HG03520 (cell line): ENCODE data around the gene COL16A1.

Experiments used
- ATAC-seq: cut with Tn5 transposase; IDR thresholded peaks from one replicate; pipeline ENCODE4 v1.9.1; 2021; ENCODE audit warnings: mild to moderate bottlenecking, moderate library complexity; ENCODE audit not compliant: unreplicated experiment

The COL16A1 gene

DNA sequence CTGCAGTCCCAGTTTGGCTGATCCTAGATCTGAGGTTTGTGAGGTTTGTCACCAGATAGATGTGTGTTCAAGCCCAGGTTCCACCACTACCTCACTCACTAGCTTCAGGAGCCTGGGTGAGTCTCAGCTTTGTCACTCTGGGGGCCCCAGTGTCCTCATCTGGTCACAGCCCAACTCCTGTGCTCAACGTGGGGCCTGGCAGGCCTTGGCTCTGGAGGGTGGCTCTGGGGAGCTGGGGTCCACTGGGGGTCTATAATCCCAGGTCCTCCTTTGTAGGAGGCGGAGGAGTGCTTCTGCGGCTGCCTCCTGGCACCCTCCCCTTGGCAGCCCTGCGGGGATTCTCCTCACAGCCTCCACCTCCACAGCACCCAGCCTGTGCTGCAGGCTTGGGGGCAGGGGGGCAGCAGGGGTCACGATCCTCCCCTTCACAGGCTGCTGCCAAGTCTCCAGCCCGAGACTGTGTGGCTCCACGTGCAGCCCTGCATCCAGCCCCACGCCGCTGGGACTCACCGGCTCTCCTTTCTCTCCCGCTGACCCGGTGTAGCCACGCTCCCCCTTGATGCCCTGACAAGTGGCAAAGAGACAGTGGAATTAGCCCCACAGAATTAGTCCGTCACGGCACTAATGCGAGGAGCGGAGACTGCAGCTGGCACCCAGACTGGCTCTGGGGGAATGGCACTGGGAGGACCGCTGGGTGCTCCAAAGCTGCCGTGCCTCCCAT, 36.6 kb downstream of the COL16A1 start:
- no peak for ATAC-seq

- ATAC-seq, result no peak
Observed at GRCh38 chr1:31666263-31666963, 37.4 kb downstream of the COL16A1 start.

GRCh38 chr1:31665234-31665878, 38.5 kb downstream of the COL16A1 start:
- ATAC-seq, result no peak

DNA sequence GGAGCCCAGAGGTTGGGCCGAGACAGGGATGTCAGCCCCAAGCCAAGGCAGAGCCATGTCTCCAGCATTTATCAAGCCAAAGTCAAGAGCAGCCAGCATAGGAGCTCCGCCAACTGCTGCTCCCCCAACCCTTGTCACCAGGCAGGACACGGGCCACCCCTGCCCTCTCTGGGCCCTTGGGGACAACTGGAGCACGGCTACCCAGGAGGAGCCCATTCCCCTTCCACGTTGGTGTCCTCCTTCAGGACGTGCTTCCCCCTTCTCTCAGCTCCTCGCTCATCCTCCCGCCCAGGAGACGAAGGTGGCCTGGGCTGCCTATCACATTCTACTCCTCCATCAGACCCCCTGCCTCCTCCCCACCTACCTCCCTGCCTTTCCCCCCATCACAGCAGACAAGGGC, 39.3 kb downstream of the COL16A1 start:
- ATAC-seq, result no peak

DNA sequence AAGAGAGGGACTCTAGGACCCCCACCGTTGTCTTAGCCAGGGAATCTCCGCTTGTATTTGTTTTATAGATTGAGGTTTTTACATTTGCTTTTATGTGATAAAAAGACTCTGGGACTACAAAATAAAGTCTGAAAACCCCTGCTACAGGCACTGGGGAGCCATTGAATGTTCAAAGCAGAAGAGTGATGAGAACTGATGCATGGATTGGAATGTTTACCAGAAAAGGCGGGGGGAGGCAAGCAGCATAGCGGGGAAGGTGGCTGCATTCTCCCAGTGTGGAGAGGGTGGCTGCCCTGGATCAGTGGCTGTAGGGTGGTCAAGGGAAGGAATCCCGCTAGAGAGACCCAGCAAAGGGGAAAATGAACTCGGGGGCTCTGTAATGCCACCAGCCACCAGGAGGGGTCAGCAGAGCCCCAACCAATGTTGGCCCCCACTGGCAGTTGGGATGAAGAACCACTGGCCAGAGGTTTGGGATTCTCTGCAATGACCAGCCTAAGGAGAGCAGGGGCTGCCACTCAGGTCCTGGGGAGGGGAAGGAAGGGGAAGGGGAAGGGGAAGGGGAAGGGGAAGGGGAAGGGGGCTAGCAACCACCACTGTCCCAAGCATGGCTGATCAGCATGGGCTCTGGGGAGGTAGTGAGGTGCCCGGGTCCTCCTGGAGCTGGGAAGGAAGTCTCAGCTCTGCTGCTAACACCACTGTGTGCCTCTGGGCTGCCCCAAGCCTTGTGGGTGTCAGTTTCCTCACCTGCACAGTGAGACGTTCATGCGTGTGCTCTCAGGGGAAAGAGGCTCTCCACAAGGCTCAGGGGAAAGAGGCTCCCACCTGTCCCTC, 40.0 kb downstream of the COL16A1 start:
- ATAC-seq, result no peak

GRCh38 chr1:31662463-31662862, 41.4 kb downstream of the COL16A1 start:
- no peak for ATAC-seq

DNA sequence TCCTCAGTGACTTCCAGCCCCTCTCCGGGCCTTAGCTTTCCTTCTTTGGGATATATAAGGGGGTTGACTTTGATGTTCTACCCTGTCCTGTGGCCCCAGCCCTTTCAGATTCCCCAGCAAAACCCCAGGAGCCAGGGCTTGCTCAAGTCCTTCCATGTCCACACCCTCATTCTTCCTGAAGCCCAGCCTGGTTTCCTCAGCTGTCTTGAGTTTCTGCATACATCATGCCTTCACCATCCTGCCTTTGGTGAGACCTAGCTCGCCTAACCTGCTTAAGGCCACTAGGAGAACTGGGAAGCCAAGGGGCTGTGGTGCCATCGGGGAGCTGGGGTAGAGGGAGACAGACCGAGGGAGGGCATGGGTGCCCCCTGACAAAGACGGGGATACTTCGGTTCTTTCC, 42.0 kb downstream of the COL16A1 start:
- ATAC-seq, result no peak

DNA sequence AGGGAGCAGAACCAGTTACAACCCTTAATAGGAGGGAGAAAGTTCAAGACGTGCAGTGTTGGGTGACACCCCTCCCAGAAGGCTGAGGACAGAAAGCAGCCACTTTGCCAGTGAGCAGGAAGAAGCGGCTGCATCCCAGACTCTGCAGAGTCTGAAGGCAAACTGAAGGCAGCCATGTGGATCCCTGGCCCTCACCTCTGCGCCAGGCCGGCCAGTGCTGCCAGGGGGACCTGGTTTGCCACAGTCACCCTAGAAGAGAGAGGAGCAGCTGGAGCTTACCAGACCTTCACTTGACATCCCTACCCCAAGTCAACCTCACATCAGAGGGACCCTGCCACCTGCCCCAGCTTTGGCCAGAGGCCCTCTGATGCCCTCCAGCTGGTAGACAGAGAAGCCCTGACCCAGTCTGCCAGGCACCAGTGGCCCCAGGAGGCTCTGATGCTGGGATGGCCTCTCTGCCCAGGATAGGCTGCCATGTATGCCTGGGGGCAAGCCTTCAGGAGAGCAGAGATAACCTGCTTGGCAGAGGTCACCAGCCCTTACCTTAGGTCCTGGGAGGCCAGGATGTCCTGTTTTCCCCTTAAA, 42.9 kb downstream of the COL16A1 start:
- no peak for ATAC-seq

DNA sequence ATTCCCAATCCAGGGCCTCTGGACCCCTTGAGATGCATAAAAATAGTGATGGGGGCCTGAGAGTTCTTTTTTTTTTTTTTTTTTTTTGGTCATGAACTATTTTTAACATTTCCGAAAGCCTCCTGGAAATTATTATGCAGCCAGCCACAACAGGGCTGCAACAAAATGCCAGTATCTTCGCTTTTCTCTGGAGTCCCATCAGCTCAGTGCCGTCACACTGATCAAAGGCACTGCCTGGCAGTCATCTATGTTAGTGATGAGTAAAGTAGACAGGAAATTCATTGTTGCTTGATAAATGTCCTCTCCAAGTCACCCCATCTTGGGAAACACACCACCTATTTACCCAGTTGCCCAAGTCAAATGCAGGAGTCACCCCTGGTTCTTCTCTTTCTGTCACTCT, 43.9 kb downstream of the COL16A1 start:
- ATAC-seq, result no peak

DNA sequence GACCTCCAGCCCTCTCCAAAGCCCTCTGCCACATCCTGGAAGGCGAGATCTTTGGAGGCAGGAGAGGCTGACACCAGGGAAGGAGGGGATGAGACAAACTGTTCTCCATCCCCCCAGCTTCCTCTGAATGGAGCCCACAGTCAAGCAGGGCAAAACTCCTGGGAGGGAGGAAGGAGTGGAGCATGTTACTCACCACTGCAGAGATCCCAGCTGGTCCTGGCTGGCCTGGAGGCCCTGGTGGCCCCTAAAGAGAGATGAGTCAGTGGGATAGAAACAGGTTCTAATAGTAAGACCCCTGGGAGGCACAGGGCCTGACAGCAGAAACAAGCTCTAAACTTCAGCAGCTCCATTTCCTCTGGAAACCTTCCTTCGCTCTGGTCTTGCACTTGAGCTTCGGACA, 45.1 kb downstream of the COL16A1 start:
- ATAC-seq, result no peak

DNA sequence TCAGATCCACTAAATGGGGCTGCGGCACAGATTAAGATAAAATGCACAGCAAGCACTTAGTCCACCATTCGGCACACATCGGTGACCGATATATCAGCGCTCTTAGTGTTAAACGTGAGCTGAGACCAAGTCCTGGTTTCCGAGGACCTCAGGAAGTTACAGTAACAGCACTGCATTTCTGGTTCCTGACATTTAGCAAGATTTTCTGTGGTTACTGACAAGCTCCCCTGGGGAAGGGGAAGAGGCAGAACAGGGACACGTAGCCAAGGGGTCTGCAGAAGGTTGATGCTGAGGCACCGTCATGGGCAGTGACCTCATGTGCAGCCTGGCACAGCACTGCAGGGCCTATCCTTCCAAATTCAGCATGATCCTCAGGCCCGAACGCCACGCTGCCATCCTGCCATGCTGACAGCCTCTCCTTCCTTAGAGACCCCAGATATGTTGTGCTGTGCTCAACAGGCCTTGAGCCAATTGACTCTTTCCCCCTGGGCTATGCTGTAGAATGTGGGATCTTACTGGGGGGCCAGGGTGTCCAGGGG, 45.8 kb downstream of the COL16A1 start:
- ATAC-seq, result no peak

DNA sequence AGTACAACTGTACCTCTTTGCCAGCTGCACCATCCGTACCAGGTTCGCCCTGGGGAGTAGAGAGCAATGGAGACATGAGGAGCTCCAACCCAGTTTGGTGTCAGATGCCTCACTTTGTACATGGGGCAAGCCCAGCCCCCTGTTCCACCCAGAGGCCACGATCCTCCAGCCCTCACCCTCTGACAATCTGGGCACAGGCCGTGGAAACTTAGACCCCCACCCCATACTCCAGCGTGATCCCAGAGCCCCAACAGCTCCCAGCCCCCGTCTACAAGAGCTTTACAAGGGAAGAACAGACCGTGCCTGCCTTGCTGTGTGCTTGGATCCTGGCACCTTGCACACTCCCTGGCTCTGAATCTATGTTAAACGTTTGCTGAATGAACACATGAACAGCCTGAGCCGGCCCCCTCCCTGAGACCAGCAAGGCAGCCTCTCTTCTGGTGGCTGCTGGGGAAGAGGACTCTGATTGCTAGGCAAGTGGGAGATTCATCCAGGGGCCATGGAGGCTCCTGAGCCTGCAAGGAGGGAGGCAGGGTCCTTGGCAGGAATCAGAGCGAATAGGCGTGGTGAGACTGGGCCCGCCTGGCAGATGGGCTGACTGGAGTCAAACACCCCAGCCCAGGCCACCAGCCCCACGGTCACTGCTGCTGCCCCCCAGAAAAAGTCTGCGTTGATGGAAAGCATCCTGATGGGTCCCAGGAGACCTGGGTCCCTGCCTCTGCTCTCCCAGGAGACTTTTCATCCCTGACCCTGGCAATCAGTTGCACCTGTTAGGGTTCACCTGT, 46.6 kb downstream of the COL16A1 start:
- ATAC-seq, result no peak

DNA sequence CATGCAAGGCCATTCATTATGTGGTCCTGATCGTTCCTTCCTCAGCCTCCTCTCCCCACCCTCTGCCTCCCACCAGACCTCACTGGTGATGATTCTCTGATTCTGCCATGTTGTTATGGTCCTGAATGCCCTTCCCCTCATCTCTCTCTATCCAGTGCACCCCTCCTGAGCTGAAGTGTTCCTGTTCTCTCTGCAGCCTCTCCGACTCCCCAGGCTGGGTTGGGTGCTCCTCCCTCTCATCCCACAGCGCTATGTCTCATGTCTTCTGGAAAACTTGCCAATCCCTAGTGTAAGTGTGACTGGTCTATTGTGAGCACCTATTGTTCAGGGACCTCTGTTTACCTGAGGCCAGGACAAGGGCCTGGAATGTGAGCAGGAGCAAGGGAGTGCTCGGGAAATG, 48.1 kb downstream of the COL16A1 start:
- no peak for ATAC-seq

- ATAC-seq, result no peak
Observed at GRCh38 chr1:31655104-31655503, 48.7 kb downstream of the COL16A1 start.

GRCh38 chr1:31654474-31654776, 49.4 kb downstream of the COL16A1 start:
- no peak for ATAC-seq

GRCh38 chr1:31653717-31654473, 49.9 kb downstream of the COL16A1 start:
- no peak for ATAC-seq

DNA sequence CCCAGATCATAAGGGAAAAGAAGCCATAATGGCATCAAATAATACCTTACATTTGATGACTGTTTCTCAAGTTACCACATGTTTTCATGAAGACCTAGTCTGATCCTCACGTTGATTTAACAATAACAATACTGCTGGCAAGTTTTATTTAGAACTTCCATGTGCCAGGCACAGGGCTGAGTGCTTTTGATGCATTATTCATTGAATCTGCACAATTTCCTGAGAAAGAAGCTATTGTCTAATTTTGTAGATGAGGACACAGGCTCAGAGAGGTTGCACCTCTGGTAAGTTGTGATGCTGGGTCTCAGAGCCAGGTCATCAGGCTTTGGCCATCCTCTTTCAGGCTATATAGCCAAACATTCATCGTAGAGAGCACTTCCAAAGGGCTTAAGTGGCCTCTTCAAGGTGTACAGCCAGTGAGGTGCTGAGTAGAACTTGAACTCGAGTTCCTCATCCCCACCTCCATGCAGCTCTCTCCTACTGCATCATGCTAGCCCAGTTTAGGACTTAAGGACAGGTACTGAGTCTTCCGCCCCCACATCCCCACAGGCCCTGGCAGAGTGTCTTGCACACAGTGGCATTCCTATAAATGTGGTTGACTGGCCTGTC, 50.8 kb downstream of the COL16A1 start:
- ATAC-seq, result no peak

- ATAC-seq, result no peak
Observed at GRCh38 chr1:31651766-31652165, 52.1 kb downstream of the COL16A1 start.

GRCh38 chr1:31651089-31651420, 52.8 kb downstream of the COL16A1 start:
- no peak for ATAC-seq
